Muscle of leg (tissue), 11 donors: ENCODE data around the gene POU3F2. TPM values are rescaled to one million over a fixed set of nuclear protein-coding genes. Genes with fewer than 3 reads are reported as not detected.

ENCODE experiments used
- DNase-seq: peaks from one replicate; pipeline ENCODE4 v3.0.0; 2013
- H3K27ac ChIP-seq: one replicate; pipeline ENCODE4 v1.5.1; 2013; ENCODE audit warnings: mild to moderate bottlenecking, low read length, control low read depth
- H3K27me3 ChIP-seq: one replicate; pipeline ENCODE4 v1.6.1; 2013; ENCODE audit warnings: low read length; ENCODE audit not compliant: control insufficient read depth, insufficient read depth
- H3K36me3 ChIP-seq: one replicate; pipeline ENCODE4 v1.6.1; 2013; ENCODE audit warnings: low read length; ENCODE audit not compliant: control insufficient read depth, insufficient read depth
- H3K4me1 ChIP-seq: one replicate; pipeline ENCODE4 v1.6.1; 2013; ENCODE audit warnings: low read length; ENCODE audit not compliant: control insufficient read depth, insufficient read depth
- H3K4me3 ChIP-seq: one replicate; pipeline ENCODE4 v1.5.1; 2013; ENCODE audit warnings: low read length, control low read depth
- H3K9me3 ChIP-seq: replicated peaks from 2 replicates; pipeline ENCODE4 v1.6.1; 2013; ENCODE audit warnings: low read depth, low read length; ENCODE audit not compliant: control insufficient read depth
- WGBS: methylation state at CpG from one replicate; pipeline ENCODE4 v1.1.5; 2013; ENCODE audit warnings: missing lambda C conversion rate; ENCODE audit not compliant: insufficient coverage; 5-methylcytosine and 5-hydroxymethylcytosine counted together
- polyA plus RNA-seq, 8 donors: library from polyadenylated mRNA; unstranded; fragments of 120-200 nt; gene quantifications; one replicate each; pipeline versions ENCODE4 v1.2.1 to v1.2.3, GENCODE V29; 2013; ENCODE audit warnings: inconsistent platforms in 1 of 8, low replicate concordance in 1 of 8; ENCODE audit not compliant: insufficient read length in 8 of 8, insufficient read depth in 1 of 8
- total RNA-seq: library from RNA; stranded (reverse); fragments of 120-200 nt; gene quantifications from one replicate; pipeline ENCODE4 v1.2.4, GENCODE V29; 2013

The POU3F2 gene
- total and polyA plus RNA-seq, 9 donors, result 0.07 to 0.37 (median 0.21) TPM

DNA sequence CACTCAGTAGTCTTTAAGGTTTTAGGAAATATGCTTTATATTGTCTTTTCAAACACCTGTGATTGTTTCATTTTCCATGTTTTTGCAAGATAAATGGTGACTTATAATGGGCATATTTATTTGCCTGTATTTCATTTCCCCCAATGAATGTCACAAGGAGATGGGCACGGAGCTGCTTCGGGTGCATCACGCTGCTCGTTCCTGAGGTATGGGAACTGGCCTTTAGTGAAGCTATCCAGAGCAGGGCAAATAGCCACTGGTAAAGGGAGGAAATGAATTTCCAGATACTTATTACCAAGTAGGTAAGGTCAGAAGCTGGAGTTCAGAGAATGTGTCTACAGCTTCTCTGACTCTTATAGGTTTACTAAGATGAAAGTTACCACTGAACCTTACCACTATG lies 3.7 kb downstream of the POU3F2 start:
- H3K9me3 ChIP-seq, result no peaks in the 10 kb centered on the region
- no peak overlapping the region for H3K27ac ChIP-seq
- no peak overlapping the region for H3K4me3 ChIP-seq
- H3K27me3 ChIP-seq, result peaks cover 75% of the 10 kb centered on the region
- WGBS, result no CpG with 5 or more reads among the region's 4 CpGs
- DNase-seq, result no peak
- H3K36me3 ChIP-seq, result no peaks in the 10 kb centered on the region
- peaks cover 29% of the 10 kb centered on the region for H3K4me1 ChIP-seq

DNA sequence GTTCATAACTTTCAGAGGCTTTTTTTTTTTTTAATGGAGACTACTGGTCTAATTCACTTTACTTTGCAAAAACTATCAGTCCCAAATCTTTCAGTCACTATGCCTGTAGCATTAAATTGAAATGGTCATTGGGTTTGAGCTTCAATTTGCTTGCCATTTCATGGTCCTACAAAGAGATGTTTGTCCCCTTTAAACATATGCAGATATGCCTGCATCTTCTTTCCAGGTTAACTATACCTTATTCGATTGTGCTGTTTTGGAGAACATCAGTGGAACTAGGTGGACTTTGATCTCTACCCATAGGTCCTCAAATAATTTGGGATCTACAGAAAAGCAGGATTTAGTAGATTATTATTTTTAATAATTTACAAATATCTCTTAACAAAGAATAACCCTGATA lies 4.6 kb downstream of the POU3F2 start:
- WGBS, result no CpG with 5 or more reads among the region's 1 CpG
- H3K36me3 ChIP-seq, result no peaks in the 10 kb centered on the region
- DNase-seq, result no peak
- no peaks in the 10 kb centered on the region for H3K9me3 ChIP-seq
- H3K4me1 ChIP-seq, result peaks cover 20% of the 10 kb centered on the region
- no peak overlapping the region for H3K27ac ChIP-seq
- H3K4me3 ChIP-seq, result no peak overlapping the region
- peaks cover 75% of the 10 kb centered on the region for H3K27me3 ChIP-seq

DNA sequence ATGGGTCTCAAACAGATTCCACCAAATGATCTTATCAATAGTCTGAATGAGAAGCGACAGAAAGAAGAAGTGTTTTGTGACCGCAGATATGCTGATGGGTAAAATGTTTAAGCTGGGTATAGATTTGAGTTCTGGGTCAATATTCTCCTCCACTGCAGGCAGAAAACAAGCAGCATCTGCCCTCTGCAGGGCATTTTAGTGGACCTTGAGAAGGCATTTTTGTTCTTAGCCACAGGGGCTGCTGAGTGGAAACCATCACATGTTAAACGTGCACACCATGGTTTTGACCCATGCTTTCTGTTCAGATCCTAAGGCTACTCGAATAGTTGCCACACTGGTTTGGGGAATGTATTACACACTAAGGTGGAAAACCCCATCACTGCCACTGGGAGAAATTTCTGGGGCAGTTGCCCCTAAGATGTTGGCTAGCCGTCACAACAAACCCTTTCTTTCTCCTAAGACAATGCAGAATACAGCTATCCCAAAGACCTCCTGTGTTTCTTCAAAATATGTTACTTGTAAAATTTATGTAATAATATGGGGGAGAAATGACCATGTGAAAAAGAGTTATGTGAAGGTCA lies 5.5 kb downstream of the POU3F2 start:
- WGBS, result 0% methylated on average over 2 of the region's 5 CpGs
- Histone ChIP-seq H3K27ac (no peak overlapping the region), H3K4me3 (no peak overlapping the region), H3K27me3 (peaks cover 75% of the 10 kb centered on the region), H3K4me1 (peaks cover 14% of the 10 kb centered on the region), H3K9me3 (no peaks in the 10 kb centered on the region), H3K36me3 (no peaks in the 10 kb centered on the region)
- no peak for DNase-seq

DNA sequence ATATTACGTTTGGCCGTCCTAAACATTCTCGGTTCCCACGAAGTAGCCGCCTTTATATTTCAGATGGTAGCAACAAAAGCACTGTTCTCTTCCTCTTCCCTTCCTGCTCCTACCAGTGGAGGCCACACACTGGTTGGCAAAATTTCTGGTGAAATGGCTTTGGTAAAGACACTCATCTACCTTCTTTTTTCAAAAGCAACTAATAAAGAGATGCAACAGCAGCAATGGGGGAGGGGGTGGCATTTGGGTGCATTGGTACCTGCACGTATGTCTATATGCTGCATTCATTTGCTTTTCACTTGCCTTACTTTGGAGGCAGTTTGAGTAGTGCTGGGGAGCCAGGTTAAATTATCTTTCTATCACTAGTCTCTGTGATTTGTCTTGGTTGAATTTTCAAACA lies 6.0 kb downstream of the POU3F2 start:
- Histone ChIP-seq H3K27me3 (peaks cover 76% of the 10 kb centered on the region), H3K36me3 (no peaks in the 10 kb centered on the region), H3K4me1 (peaks cover 14% of the 10 kb centered on the region), H3K4me3 (no peak overlapping the region), H3K9me3 (no peaks in the 10 kb centered on the region), H3K27ac (no peak overlapping the region)
- no CpG with 5 or more reads among the region's 6 CpGs for WGBS
- no peak for DNase-seq

DNA sequence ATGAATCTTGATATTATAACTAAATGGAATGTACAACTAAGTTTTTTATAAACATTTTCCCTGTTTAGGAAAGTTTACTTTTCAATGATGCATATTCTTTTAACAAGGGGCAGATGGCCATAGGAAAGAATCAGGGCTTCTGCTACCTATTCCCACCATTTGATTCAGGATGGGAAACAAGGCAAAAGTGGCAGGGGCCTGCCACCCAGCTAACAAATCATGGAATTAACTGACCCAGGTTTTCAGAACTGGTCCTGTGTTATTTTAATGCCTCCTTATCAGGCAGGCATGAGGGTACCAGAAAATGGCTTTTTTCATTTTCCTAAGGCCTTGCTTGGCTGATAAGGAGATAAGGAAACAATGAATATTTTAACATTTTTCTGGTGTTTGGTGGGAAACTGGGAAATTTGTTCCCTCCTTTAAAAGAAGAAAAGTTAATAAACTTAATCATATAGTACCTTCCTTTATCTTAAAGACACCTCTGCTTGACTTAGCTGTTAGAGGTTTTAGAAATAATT lies 6.7 kb downstream of the POU3F2 start:
- no peaks in the 10 kb centered on the region for H3K36me3 ChIP-seq
- H3K4me3 ChIP-seq, result no peak overlapping the region
- H3K27me3 ChIP-seq, result peaks cover 75% of the 10 kb centered on the region

DNA sequence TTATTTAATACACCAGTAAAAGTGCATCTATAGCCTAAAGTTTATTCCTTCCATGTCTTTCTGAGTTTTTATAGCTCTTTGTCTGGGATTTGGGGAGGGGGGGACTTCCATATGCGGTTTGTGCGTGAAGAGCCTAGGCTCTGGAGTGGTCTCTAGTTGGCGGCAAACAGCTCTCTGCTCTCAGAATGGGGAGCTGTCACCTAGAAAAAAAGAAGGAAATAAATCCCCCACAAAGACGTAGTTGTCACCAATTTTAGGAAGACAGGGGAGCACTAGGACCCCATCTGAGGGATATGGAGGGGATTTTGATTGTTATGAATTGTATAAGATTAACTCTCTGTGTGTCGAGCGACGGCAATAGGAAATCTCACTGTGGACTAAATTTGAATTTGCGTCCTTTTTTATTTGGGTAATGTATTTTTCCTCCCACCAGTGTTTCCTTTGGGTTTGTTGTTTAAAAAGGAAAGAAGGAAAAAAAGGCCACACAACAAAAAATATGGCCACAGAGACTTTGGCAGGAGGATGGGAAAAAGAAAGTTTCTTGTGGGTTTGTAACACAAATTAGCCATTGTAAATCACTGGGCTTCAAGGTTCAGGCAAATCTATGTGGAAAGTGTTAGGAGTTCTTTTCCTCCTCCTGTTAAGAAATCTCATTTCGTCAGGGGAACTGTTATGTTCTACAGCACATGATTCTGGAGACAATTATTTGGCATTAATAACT lies 7.4 kb downstream of the POU3F2 start:
- WGBS, result no CpG with 5 or more reads among the region's 9 CpGs
- Histone ChIP-seq H3K27me3 (peaks cover 70% of the 10 kb centered on the region), H3K27ac (no peak overlapping the region)

More for the DNA sequence above, 6.7 kb downstream of the POU3F2 start:
- Histone ChIP-seq H3K4me1 (peaks cover 11% of the 10 kb centered on the region), H3K9me3 (no peaks in the 10 kb centered on the region), H3K27ac (no peak overlapping the region)
- DNase-seq, result no peak

DNA sequence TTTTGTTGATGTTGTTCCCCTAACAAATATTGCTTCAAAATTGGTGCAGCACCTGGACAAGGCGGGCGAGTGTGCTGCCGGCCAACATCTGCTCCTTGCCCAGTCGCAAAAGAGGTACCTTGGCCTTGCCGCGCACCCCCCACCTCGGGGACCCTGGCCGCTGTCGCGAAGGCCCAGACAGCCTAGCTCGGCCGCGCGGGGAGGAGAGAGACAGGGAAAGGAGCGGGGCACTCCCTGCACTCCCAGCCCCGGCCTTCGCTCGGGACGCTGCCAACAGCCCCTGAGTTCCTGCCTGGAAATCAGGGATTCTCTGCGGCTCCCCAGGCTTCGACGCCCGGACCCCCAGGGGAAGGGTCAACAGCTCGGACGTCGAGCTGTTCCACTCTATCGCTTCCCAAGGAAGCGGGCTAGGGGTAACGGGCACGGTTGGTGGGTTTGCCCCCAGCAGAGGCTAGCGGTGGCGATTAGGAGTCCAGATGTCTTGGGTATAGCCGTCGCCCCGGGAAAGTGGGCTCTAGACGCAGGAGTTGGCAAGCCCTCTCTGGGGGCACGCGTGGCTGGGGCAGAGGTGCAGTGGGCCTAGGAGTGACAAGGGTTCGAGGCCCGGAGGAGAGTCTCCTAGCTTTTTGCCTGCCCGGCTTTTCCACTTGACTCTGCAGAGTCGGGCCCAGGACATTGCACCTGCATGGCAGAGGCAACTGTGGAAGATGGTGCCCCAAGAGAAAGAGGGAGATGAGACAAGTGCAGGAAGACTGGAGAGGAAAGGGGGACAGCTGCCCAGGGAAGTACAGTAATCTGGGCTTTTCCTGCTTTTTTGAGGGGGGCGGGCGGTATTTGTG lies 8.2 kb downstream of the POU3F2 start:
- Histone ChIP-seq H3K36me3 (no peaks in the 10 kb centered on the region), H3K4me1 (peaks cover 9% of the 10 kb centered on the region), H3K4me3 (no peak overlapping the region), H3K9me3 (no peaks in the 10 kb centered on the region), H3K27ac (no peak overlapping the region), H3K27me3 (peaks cover 72% of the 10 kb centered on the region)
- no peak for DNase-seq
- WGBS, result 4% methylated on average over 39 of the region's 44 CpGs

More for the DNA sequence above, 7.4 kb downstream of the POU3F2 start:
- Histone ChIP-seq H3K9me3 (no peaks in the 10 kb centered on the region), H3K4me3 (no peak overlapping the region), H3K4me1 (peaks cover 9% of the 10 kb centered on the region), H3K36me3 (no peaks in the 10 kb centered on the region)
- DNase-seq, result no peak

DNA sequence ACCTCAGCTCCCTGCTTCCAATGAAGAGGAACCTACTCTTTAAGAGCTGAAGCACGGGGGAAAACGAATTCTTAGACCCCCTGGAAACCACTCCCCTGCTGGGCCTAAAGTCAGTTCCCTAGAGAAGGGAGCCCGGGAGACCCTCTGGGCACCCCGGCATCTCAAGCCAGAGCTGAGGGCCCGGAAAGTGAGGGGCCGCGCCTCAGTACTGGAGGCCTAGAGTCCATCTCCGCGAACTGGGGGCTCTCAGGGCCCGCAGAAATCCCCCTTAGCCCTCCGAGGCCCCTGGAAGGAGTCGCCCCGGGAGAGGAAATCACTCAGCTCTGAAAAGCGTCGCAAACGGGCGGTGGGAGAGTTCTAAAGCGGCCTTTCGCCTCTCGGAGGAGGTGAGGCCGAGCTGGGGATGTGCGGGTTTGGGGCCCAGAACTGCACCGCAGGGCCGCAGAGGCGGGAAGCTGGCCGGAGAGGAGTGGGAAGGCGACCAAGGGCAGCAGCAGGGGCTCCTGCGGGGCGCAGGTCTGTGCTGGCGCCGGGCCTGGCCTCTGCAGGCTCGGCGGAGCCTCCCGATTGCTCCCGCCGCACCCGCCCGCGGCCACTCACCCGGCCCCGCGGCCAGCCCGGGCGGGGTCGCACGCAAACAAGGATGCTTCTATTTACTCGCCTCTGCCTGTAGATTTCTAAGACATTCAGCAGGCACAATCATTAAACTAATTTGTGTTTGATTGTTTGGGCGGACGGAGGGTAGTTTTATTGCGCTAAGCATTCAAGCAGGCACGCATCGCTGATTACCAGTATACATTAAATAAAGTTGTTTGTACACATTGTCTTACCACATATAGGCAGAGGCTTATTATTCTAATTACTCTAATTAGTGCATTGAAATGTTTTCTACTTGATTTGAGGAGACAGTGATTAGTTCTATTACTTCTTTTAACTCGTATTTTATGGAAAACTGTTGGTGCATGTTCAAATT lies 9.2 kb downstream of the POU3F2 start:
- H3K27me3 ChIP-seq, result peaks cover 79% of the 10 kb centered on the region
- H3K4me3 ChIP-seq, result no peak overlapping the region
- 3% methylated on average over 28 of the region's 53 CpGs for WGBS
- DNase-seq, result no peak
- H3K27ac ChIP-seq, result no peak overlapping the region
- H3K4me1 ChIP-seq, result peaks cover 17% of the 10 kb centered on the region
- H3K36me3 ChIP-seq, result no peaks in the 10 kb centered on the region
- no peaks in the 10 kb centered on the region for H3K9me3 ChIP-seq

DNA sequence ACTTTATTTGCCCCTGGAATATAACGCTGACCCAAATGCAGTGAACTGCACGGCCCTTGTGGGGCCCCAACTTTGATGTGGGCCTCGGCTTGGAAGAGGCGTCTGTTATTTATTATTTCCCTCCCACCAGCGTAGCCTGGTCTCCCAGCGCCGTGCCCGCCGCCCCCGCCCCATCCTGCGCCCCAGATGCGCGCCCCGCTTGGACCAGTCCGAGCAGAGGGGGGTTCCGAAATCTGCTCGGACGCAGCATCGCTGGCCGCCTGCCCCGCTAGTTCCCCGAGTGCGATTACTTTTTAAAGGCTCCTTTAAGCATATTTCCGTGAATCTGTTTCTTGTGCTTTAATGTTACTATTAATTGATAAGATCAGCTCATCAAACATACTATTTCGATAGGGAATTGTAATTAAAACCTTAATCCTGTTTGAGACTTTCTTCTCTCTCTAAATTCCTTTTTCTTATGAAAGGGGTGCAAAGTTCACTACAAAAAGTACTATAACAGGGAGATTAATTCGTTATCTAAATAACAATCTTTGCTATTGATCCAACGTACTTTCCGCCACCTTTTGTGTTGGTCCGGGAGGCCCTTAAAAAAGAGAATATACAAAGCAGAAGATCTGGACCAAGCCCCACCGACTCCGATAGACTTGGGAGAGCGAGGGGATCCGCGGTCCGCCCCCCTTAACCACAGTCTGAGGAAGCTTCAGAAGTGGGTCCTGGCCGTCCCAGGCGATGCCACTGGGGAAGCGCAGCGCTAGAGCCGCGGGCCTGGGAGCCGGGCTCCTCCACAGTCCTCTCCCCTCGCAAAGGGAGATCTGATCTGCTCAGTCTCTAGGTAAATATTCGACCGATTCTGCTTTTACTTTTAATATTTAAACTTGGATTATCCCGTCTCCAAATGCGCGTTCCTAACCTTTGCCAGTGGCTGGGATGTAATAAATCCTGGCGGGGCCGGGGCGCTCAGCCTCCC lies 10.2 kb downstream of the POU3F2 start:
- no peak overlapping the region for H3K4me3 ChIP-seq
- DNase-seq, result no peak
- no peaks in the 10 kb centered on the region for H3K9me3 ChIP-seq
- no peaks in the 10 kb centered on the region for H3K36me3 ChIP-seq
- 2% methylated on average over 32 of the region's 51 CpGs for WGBS
- peaks cover 87% of the 10 kb centered on the region for H3K27me3 ChIP-seq
- no peak overlapping the region for H3K27ac ChIP-seq
- peaks cover 17% of the 10 kb centered on the region for H3K4me1 ChIP-seq
